GM12892 (cell line): ENCODE measurements around the gene RAPGEF2.
"Not testable (repeated sequence)": the region's sequence is repeated elsewhere in the genome, so short reads cannot be mapped to it uniquely, and the experiment has no call there.

ENCODE experiments used
- DNase-seq: peaks from one replicate; pipeline ENCODE4 v3.0.0; 2011; ENCODE audit not compliant: insufficient read length
- FAIRE-seq: peaks from 2 replicates; lab custom pipeline; 2011; peaks lifted over from hg19 to GRCh38; lab: Jason Lieb, UNC
- POLR2A ChIP-seq: IDR thresholded peaks from 2 replicates; pipeline ENCODE4 v1.6.1; 2011; ENCODE audit warnings: low read depth, low read length, control low read depth
- POLR2AphosphoS5 ChIP-seq: IDR thresholded peaks from 2 replicates; pipeline ENCODE4 v1.6.1; 2011; ENCODE audit warnings: low read depth, low read length, control low read depth
- TAF1 ChIP-seq: IDR thresholded peaks from 2 replicates; pipeline ENCODE4 v1.6.1; 2011; ENCODE audit warnings: low read depth, mild to moderate bottlenecking, control low read depth, low read length, borderline replicate concordance

The RAPGEF2 gene

DNA sequence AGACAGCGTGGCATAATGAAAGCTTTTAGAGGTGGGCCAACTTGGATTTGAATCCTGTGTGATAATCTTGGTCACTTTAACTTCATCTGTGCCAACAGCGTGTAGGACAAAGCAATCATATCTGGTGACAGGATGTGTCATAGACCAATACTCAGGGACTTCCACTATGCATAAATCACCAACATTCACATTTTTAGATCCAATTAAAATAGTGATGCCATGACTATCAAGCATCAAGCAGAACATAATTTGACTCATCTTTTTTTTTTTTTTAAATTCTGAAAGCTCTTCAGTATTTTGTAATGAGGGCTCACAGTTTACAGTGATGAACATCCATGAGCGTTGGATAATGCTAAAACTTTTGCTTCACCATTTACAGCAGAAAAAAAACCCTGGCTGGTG is 27.3 kb upstream of the RAPGEF2 start:
- FAIRE-seq (no peak), DNase-seq (no peak)
- TF ChIP-seq POLR2AphosphoS5 = no peak
- TF ChIP-seq POLR2A = no peak
- no peak for TF ChIP-seq TAF1

DNA sequence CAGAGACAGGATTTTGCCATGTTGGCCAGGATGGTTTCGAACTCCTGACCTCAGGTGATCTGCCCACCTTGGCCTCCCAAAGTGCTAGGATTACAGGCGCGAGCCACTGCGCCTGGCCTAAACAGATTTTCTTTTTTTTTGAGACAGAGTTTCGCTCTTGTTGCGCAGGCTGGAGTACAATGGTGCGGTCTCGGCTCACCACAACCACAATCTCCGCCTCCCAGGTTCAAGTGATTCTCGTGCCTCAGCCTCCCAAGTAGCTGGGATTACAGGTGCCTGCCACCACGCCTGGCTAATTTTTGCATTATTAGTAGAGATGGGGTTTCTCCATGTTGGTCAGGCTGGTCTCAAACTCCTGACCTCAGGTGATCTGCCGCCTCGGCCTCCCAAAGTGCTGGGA is 25.9 kb upstream of the RAPGEF2 start:
- FAIRE-seq, DNase-seq: not testable (repeated sequence)

DNA sequence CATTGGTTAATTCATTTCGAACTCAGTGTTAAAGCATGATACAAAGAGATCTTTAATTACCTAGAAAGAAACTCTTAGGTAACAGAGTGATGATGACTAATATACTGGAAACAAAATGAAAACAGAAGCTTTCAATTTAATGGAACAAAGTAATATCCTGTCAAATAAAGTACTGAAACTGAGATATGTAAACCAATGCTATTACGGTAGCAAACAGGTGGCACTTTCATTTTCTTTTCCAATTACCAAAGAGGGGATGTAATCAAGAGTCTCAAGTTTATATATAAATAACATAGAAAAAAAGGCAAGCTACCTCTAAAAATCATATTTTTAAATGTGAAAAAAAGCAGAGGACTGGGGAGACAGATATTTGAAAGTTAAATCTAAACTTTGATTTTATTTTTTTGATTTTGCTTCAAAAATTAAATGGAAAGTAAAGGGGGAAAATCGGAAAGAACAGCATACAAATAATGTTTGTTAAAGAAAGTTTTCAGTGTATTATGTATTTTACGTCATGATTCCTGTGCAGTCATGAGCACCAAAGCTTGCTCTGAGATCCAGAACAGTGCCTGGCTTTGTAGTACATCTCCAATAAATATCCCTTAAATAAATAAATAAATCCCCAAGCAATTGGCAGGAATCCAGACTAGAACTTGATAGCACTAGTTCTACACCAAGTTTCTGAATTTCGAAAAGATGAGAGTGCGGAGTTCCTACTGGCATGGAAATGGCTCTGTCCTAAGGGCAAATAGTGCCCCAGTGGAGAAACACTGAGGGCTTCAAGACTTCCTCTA is 25.0 kb upstream of the RAPGEF2 start:
- peak; percentile 60 for FAIRE-seq
- DNase-seq = peak; percentile 29
- no peak for TF ChIP-seq POLR2AphosphoS5
- TF ChIP-seq POLR2A = no peak
- TF ChIP-seq TAF1 = no peak

DNA sequence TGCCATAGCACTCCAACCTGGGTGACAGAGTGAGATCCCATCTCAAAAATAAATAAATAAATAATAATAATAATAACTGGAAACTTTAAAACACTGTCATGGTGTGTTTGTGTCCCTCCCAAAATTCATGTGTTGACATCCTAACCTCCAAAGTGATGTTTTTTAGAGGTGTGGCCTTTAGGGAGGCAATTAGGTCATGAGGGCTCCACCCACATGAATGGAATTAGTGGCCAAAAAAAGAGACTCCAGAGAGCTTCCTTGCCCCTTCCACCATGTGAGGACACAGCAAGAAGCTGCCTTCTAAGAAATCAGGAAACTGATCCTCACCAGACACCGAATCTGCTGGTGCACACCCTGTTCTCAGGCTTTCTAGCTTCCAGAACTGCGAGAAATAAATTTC is 23.8 kb upstream of the RAPGEF2 start:
- no peak for TF ChIP-seq POLR2A
- TF ChIP-seq TAF1 = no peak
- no peak for TF ChIP-seq POLR2AphosphoS5
- DNase-seq (no peak), FAIRE-seq (no peak)

DNA sequence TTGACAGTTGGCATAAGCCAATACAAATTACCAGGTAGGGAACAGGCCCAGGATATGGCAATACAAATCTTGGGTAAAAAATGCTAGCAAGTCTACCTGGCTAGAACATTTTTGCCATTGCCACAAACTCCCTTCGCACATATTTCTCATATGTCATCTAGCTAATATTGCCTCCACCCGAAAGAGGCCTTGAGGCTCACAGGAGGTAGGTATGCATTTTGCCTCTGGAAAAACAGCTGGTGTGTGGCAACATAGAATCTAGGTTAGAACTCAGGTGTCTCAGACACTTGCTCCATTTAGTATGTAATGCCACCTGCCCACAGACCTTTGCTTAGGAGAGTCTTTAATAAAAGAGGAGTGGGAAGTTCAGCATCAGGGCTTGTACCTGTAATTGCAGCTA is 16.3 kb upstream of the RAPGEF2 start:
- TF ChIP-seq POLR2A = no peak
- TF ChIP-seq POLR2AphosphoS5 = no peak
- no peak for TF ChIP-seq TAF1
- DNase-seq (no peak), FAIRE-seq (no peak)

DNA sequence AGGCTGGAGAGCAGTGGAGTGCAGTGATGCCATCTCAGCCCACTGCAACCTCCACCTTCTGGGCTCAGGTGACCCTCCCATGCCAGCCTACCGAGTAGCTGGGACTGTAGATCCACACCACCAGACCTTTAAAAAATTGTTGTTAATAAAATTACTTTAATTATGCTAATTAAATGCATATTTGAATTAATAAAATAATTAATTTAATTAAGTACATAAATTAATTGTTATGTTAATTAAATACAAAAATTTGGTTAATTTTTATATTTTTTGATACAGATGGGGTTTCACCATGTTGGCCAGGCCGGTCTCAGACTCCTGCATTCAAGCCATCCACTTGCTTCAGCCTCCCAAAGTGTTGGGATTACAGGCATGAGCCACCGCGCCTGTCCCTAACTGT is 12.6 kb upstream of the RAPGEF2 start:
- no peak for TF ChIP-seq POLR2AphosphoS5
- DNase-seq (no peak), FAIRE-seq (no peak)

DNA sequence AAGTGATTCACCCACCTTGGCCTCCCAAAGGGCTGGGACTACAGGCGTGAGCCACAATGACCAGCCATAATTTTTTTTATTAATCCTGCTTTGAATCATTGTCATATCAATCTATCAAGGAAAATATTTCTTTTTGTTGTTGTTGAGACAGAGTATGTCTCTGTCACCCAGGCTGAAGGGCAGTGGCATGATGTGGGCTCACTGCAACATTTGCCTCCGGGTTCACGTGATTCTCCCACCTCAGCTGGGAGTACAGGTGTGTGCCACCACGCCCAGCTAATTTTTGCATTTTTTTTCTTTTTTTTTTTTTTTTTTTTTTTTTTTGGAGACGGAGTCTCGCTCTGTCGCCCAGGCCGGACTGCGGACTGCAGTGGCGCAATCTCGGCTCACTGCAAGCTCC is 8.7 kb upstream of the RAPGEF2 start:
- not testable (repeated sequence) for DNase-seq, FAIRE-seq

DNA sequence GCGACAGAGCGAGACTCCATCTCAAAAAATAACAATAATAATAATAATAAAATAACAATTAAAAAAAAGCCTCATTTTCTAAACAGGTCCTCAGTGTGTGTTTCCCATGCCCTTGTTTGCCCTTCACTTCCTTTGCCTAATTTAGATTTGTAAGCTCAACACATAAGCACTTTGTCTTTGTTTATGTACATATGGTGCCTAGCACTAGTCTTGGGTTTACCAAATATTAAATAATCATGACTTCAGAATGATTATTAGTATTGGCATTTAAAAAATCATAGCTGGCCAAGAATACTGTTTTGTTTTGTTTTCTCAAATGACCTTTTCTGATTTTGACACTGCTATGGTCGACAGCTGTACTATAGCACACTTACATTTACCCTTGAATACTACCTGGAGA is 6.4 kb upstream of the RAPGEF2 start:
- FAIRE-seq (no peak), DNase-seq (no peak)
- TF ChIP-seq TAF1 (no peak), POLR2A (no peak), POLR2AphosphoS5 (no peak)

DNA sequence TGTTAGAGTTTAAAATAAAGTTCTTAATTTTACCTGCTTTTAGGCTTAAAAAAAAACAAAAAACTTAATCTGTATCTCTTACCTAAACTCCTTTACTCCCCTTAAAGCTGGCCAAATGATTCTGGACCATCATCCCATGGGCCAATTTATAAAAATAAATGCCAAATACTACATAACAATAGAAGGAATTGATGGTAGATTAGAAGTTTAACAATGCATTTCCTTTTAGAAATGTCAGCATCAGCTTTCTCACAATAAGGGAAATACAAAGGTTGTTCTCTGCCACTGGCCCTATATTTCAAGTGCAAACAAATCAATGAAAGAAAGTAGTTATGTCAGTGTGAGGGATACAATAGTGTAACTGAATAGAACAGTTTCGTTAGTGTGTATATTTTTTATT is 5.7 kb upstream of the RAPGEF2 start:
- no peak for FAIRE-seq
- DNase-seq = no peak
- TF ChIP-seq TAF1 = no peak
- TF ChIP-seq POLR2AphosphoS5 = no peak
- TF ChIP-seq POLR2A = no peak

DNA sequence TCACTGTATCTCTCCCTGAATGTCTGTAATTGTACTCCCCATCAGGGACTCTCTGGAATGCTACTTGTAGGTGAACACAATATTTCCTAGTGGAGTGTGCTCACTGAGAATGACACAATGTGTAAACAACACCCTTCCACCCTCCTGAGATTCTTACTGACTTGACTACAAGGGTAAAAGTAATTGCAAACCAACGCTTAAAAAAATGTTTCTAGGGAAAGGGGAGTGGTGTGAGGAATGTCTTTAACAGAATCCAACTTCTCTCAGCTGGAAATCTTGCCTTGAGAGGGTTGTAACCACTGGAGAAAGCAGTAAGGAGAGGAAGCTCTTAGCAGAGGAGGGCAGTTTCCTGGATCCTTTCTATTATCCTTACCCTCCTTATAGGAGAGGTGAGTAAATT is 5.1 kb upstream of the RAPGEF2 start:
- DNase-seq (no peak), FAIRE-seq (no peak)
- TF ChIP-seq TAF1 (no peak), POLR2AphosphoS5 (no peak), POLR2A (no peak)

DNA sequence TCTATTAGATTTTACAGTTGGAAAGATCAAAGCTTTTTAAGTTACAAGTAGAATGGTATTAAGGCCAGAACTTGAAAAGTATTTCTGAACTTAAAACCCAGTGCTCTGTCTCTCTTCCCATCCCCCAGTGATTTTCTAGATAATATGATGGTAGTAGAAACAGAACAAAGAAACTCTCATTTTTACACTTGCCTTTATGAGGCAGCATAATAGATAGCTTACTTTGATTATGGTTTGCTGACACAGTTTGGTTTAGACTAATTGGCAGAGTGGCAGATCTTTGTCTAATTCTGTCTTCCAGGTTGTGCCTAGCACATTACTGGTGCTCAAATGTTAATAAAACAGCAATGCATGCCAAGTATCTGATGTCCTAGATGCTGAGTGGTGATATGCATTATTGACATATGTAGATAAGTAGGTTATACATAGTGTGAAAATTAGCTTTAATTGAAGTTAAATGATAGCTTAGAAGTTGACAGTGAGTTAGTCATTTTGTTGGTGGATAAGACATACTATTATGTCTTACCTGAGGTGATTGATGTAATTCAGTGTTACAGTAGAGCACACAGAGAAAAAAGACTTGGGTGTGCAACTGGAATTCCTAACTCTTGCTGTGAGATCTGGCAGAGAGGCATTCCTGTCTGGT is 4.3 kb upstream of the RAPGEF2 start:
- no peak for TF ChIP-seq POLR2AphosphoS5
- no peak for DNase-seq
- FAIRE-seq = no peak

DNA sequence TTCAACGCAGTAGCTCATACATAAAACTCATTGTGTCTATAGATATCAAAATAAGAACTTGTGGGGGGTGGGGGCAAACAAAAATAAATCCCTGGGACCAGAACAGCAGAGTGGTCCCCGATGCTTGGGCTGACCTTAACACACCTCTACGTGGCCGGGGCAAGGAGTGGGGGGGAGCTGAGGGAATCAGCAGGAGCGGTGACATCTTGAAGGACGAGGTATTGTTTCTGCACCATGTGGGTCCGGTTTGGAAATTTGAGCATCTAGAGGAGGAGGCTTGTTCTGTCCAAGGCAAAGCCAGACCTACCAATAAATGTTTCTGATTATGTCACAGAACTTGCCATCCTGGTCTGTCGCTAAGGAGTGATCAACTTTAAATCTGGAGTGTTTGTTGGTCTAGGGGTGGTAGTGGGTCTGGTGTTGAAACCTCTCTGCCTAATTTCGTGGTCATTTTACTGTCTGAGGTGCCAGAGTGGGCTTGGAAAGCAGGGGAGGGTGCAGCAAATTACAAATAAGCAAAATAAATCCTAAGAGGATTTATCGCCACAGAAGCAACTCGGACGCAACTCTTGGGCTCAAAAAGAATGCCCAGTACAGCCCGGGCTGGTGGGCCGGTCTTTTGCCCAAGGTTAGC is 774 bp upstream of the RAPGEF2 start:
- FAIRE-seq (no peak), DNase-seq (no peak)
- TF ChIP-seq POLR2A = no peak
- TF ChIP-seq POLR2AphosphoS5 = no peak
- no peak for TF ChIP-seq TAF1

DNA sequence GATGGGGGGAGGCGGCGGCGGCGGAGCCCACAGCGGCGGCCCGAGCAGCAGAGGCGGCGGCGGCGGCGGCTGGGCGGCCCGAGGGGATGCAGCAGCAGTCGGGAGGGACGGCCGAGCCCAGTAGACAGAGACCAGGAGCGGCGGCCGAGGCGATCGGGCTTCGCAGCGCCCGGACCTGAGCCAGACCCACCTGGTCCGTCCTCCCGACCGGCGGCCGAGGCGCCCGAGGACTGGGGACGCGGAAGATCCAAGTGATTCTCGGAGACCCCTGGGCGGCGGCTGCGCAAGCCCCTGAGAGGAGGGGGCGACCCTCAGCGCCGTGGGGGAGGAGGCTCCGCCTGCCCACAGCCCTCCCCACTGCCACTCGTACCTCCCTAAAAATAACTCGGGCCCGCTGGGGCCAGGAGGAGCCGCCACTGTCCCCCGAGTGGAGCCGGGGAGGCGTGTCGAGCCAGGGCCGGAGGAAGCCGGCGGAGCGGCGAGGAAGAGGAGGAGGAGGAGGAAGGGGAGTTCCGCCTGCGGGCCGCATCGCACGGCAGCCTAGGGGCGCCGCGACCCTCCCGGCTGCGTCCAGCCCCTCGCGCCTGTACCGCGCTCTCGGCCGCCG is 608 bp downstream of the RAPGEF2 start:
- no peak for TF ChIP-seq TAF1
- no peak for TF ChIP-seq POLR2A
- TF ChIP-seq POLR2AphosphoS5 = no peak
- DNase-seq (peak; percentile 29), FAIRE-seq (no peak)
